GM19468 (cell line): ENCODE data around the gene MKNK2.

ENCODE experiments used
- ATAC-seq: cut with Tn5 transposase; IDR thresholded peaks from one replicate; pipeline ENCODE4 v1.9.1; 2021; ENCODE audit warnings: mild to moderate bottlenecking, moderate library complexity, moderate number of reproducible peaks; ENCODE audit not compliant: unreplicated experiment; ENCODE audit errors: extremely low read depth

MKNK2 gene

DNA sequence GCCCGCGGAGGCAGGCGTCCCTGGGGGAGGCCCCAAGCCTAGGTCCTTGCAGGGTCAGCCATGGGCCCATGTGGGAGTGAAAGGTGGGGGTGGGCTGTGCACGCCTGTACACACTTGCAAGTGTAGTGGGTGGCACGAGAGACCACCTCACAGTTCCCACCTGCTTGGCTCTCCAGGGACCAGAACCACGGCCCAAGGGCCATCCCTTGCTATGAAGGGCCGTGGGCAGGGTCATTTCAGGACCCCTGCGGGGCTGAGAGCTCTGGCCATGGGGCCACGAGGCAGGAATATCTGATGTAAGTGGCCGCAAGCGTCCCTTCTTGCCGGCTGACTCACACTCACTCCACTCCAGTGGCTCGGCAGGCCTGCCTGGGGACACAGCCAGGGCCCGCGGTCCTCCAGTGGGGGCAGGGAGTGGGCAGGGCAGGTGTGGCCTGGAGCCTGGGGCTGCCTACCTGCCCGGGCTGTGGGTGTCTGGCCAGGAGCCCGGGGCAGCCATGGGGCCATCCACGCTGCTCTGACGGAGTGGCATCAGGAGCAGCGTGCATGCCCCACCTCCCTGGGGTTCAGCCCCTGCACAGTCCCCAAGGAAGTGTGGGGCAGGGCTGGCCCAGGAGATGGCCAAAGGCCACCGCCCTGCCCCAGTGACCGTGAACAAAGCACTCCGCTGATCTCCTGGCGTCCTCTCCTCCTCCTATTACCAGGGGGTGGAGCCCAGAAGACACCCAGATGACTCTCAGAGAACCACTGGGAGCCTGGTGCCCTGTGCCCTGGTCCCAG is 8.6 kb upstream of the MKNK2 start:
- ATAC-seq = no peak

DNA sequence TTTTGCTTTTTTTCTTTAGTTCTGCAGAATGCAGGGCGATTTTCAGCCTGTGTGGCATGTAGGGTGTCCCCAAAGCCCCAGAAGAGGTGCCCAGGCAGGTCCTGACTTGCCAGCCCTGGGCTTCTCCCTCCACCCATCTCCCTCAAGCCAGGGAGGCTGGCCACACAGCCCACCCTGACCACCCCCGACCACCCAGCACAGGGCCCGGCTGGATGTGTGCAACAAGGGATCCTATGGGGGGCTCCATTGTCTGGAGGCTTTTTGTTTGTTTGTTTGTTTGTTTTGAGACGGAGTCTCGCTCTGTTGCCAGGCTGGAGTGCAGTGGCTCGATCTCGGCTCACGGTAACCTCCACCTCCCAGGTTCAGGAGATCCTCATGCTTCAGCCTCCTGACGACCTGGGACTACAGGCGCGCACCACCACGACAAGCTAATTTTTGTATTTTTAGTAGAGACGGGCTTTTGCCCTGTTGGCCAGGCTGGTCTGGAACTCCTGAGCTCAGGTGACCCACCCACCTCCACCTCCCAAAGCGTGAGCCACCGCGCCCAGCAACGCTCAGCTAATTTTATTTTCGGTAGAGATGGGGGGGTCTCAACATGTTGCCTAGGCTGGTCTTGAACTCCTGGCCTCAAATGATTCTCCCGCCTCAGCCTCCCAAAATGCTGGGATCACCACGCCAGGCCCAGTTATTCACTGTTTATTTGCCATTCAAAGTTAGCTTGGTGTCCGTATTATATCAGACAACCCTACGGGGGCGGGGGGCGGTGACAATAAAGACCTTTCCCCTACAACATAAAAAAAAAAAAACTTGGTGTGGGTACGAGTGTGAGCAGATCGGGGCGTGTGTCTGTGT is 7.8 kb upstream of the MKNK2 start:
- ATAC-seq = no peak

GRCh38 chr19:2057484-2058469 is 6.7 kb upstream of the MKNK2 start:
- ATAC-seq = no peak

DNA sequence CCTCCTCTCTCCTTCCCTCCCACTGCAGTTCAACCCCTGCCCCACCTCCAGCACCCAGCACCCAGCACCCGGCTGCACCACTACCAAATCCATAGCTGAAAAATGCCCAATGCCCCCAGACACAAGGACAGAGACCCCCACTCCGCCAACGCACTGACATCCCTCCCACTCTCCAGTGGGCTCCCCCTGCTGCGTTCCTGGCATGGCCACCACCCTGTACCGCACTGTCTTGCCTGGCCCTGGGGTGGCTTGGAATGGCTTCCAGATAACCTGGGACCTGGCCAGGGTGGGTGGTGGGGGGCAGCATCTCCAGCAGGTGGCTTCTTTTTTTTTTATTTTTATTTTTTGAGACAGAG is 5.8 kb upstream of the MKNK2 start:
- ATAC-seq = no peak

DNA sequence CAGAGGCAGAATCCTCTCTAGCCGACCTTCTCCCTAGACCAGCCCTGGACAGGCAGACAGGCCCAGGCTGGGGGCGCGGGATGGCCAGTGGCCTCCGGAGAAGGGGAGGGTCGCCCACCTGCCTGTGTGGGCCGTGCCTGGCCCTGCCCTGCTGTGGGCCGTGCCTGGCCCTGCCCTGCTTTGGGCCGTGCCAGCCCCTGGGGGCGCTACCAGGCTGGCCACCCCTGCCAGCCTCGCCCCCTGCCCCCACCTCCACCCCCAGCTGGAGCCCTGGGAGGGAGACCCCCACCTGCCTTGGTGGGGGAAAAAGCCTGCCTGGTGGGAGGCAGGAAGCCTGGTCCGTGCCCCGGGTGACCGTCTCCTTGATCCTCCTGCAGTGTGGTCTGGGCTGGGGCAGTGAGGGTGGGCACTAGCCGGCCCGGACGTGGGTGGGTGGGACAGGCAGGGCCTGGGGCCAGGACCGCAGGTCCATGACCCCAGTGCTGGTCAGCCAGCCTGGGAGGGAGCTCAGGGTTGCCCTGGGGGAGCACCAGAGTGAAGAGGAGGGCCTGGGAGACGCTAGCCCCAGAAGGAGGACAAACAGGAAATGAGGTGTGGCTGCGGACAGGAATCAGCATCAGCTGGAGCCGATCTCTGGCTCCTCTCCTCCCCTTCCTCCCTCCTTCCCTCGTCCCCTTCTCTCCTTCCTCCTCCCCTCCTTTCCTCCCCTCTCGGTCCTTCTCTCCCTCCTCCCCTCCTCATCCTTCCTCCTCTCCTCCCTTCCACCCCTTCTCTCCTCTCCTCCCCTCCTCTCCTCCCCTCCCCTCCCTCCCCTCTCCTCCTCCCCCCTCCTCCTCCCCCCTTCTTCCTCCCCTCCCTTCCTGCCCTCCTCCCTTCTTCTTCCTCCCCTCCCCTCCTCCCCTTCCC is 5.1 kb upstream of the MKNK2 start:
- ATAC-seq = no peak

GRCh38 chr19:2054763-2055162 is 3.7 kb upstream of the MKNK2 start:
- ATAC-seq = no peak

DNA sequence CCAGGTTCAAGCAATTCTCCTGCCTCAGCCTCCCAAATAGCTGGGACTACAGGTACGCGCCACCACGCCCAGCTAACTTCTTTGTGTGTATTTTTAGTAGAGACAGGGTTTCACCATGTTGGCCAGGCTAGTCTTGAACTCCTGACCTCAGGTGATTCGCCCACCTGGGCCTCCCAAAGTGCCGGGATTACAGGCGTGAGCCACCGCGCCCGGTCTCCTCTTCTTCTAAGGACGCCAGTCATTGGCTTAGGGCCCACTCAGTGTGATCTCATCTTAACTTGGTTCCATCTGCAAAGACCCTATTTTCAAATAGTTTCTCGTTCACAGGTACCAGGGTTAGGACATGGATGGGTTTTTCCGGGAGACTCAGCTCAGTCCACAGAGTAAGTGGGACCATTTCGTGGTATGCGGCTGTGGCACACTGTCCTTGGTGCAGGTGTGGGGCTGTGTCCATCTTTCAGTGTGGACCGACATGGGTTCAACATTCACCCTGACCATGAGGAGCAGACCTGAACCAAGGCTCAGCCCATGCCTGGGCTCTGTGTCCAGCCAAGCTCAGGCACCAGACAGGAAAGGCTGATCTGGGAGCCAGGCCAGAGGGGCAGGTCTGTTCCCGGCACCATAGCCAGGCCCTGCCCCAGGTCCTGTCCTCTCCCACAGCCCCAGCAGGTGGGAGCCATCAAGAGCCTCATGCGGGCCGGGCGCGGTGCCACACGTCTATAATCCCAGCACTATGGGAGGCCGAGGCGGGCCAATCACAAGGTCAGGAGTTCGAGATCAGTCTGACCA is 2.8 kb upstream of the MKNK2 start:
- ATAC-seq = no peak

- ATAC-seq = no peak
Measured at GRCh38 chr19:2051773-2052704, 995 bp upstream of the MKNK2 start.

GRCh38 chr19:2050349-2050990 is 574 bp downstream of the MKNK2 start:
- ATAC-seq = no peak

- ATAC-seq = no peak
Measured at GRCh38 chr19:2049741-2050348, 1.2 kb downstream of the MKNK2 start.

DNA sequence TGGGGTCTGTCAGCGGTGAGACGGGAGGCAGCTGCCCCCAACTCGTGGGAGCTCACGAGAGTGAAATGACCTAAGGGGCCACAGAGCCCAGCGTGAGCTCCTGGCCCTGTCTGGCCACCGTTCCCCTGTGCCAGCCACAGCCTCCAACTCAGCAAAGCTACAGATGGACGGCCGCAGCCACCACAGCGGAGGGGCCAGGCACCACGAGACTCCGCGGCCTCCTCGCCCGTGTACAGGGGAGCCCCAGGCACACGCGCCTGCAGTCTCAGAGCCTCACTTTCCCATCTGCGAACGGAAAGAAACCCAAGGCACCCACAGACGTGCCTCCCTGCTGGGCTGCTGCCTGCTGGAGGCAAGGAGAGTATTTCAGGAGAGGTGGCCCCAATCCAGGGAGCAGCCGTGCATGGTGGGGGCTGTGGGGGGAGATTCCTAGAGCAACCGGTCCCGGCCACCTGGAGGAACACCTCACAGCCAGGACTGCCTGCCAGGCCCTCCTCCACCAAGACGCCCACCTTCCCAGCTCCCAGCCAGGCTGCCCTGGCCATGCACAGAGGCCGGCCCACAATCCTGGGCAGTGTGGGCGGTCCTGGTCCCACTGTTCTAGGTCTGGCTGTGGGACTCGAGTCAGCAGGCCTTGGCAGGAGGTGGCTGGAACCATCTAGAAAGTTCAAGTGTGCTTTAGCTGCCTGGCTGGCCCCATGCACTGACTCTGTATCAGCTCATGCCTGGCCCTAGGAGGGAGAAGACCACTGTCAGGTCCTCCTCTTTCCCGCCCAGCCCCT is 1.9 kb downstream of the MKNK2 start:
- no peak for ATAC-seq

- ATAC-seq = no peak
Measured at GRCh38 chr19:2048104-2048958, 2.7 kb downstream of the MKNK2 start.

DNA sequence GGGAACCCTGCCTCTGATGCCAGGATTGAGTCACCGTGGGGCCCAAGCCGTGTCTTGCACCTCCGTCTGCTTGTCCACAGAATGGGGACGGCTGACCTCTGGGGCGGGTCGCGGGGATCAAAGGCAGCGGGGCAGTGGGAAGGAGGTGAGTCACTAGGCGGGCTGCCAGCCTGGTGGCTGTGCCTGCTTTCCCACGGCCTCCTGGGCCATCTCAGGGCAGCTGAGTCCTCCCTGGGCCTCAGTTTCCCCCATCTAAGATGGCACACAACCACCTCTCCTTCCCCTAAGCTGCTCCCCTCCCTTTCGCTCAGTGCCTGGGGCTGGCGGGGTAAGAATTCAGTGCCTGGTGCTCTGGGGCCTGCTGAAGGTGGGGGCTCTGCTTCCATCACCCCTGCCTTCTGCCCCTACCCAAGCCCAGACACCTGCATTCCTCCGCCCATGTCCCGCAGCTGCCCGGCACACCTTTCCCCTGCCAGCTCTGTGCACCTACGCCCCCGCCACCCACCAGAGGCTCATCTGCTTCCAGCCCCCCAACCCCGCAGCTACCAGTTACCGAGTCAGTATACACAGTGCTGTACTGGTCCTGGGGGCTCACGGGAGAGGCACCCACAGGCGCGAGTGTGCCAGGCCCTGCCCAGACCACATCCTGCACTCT is 3.5 kb downstream of the MKNK2 start:
- no peak for ATAC-seq

- ATAC-seq = no peak
Measured at GRCh38 chr19:2047076-2047448, 4.0 kb downstream of the MKNK2 start.
